ENCODE results near the gene NADK.

The NADK gene

DNA sequence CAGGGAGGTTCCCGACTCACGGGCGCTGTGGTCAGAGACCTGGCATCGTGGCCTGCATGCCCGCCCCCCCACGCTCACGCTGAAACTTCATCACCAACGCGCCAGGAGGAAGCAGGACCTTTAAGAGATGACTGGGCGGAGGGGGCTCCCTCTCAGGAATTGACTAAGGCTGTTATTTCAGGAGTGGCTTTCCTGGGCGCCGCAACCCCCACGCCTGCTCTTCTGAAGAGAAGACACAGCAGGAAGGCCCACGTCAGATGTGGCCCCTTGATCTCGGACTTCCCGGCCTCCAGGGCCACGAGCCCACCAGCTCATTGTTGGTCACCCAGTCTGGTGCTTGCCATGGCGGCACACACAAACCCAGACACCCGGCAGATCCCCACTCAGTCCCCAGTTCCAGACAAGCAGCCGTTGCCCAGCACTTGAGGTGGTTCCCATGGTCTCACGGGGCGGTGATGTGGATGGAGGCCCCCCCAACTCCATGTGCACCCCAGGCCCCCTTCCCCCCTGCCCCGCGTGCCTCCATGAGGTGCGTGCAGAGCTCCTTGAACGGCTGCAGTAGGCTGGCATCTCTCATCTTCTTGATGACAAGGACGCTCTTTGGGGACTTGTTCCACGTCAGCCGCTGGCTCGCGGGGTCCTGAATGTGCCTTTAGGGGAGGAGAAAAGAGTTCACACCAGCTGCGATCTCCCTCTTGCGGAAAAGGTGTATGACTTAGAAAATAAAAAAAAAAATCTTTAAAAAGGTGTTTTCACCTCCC is 21.4 kb downstream of the NADK start:
- POLR2A ChIA-PET = interaction anchor here (0.6 kb wide), 1 partner anchor 153 kb away, joined by 4 read pairs; no protein-coding TSS in a partner anchor
- TF ChIP-seq, protein P1, sequence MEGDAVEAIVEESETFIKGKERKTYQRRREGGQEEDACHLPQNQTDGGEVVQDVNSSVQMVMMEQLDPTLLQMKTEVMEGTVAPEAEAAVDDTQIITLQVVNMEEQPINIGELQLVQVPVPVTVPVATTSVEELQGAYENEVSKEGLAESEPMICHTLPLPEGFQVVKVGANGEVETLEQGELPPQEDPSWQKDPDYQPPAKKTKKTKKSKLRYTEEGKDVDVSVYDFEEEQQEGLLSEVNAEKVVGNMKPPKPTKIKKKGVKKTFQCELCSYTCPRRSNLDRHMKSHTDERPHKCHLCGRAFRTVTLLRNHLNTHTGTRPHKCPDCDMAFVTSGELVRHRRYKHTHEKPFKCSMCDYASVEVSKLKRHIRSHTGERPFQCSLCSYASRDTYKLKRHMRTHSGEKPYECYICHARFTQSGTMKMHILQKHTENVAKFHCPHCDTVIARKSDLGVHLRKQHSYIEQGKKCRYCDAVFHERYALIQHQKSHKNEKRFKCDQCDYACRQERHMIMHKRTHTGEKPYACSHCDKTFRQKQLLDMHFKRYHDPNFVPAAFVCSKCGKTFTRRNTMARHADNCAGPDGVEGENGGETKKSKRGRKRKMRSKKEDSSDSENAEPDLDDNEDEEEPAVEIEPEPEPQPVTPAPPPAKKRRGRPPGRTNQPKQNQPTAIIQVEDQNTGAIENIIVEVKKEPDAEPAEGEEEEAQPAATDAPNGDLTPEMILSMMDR (IDR thresholded peaks at IDR 0.05; ENCODE audit: control extremely low read depth, extremely low read depth, low read depth, missing control alignments) = no peak
- no peak for DNase-seq (ENCODE audit: extremely low spot score)
- CTCF ChIA-PET = interaction anchor here (2.5 kb wide), 1 partner anchor 20 kb away, joined by 7 read pairs; no protein-coding TSS in a partner anchor

DNA sequence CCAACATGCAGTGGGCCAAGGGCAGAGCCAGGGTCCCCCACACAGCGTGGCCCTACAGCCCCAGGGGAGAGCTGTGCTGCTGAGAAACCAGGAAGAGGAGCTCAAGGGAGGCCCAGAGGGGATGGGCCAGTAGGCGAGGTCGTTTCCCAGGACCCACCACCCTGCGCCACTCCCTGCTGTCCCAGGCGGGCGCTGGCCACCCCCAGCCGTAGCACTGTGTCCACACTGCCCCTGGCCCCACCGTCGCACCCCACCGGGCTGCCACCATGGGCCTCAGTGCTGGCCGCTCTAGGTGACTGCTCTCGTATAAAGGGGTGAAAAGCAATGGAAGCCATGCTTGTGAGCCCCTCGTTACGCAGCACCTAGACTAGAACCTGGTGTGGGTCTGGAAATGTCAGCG is 22.4 kb downstream of the NADK start:
- ChIA-PET POLR2A (no interaction called here), CTCF (interaction anchor here (2.5 kb wide), 1 partner anchor 21 kb away, joined by 7 read pairs; no protein-coding TSS in a partner anchor)

DNA sequence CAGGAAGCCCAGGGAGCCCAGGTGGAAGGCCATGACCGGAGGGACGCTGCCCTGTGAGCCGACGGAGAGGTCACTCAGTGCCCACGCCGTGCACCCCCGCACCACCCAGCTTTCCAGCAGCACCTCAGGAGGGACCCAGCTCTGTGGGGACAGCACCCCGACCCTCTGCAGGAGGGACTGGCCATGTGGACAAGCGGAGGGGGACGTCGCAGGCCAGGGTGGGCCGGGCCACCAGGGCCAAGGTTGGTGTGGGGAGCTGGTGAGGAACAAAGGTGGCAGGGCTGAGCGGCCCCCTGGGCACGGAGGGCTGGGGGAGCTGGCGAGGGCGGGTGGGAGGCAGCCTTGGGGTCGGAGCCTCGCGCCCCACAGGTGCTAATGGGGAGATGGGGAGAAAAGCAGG is 22.8 kb downstream of the NADK start:
- ChIA-PET POLR2A (interaction anchor here (0.6 kb wide), 1 partner anchor 131 kb away, joined by 3 read pairs; no protein-coding TSS in a partner anchor), CTCF (interaction anchor here (0.8 to 2.5 kb wide), 2 partner anchors 22 to 75 kb away, joined by 3 to 7 read pairs; no protein-coding TSS in a partner anchor)
- TF ChIP-seq, protein P1 (IDR thresholded peaks at IDR 0.05; ENCODE audit: control extremely low read depth, extremely low read depth, low read depth, missing control alignments) = no peak
- DNase-seq (ENCODE audit: extremely low spot score) = no peak

More for the DNA sequence above, 22.4 kb downstream of the NADK start:
- DNase-seq (ENCODE audit: extremely low spot score) = no peak
- TF ChIP-seq, protein P1 (IDR thresholded peaks at IDR 0.05; ENCODE audit: control extremely low read depth, extremely low read depth, low read depth, missing control alignments) = no peak

DNA sequence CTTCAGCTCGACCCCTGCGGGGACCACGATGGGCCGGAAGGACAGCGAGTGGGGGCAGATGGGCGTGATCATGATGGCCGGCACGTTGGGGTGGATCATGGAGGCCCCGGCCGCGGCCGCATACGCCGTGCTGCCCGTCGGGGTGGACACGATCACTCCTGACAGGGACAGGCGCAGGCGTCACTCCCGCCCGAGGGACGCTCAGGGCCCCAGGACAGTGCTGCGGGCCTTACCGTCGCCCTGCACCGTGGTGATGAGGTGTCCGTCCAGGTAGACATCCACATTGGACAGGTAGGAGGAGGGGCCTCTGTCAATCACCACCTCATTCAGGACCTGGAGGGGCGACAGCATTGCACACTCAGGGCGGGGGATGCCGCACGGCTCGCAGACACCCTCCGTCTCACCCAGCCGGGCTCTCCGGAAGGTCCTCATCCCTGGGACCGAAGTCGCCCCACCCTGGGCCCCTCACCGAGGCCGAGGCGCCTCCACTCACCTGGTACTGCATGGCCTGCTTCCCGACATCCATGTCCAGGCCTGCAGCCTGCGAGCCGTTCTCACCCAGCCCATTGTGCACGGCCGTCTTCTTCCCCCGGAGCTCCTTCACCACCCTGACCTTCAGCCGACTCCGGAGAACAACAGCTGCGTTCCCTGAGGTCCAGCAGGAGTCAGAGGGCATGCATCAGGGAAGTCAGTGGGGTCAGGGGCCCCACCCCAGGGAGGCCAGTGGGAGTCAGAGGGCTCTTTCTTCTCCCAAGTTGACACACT is 24.0 kb downstream of the NADK start:
- no peak for DNase-seq (ENCODE audit: extremely low spot score)
- POLR2A ChIA-PET = no interaction called here
- CTCF ChIA-PET = no interaction called here

DNA sequence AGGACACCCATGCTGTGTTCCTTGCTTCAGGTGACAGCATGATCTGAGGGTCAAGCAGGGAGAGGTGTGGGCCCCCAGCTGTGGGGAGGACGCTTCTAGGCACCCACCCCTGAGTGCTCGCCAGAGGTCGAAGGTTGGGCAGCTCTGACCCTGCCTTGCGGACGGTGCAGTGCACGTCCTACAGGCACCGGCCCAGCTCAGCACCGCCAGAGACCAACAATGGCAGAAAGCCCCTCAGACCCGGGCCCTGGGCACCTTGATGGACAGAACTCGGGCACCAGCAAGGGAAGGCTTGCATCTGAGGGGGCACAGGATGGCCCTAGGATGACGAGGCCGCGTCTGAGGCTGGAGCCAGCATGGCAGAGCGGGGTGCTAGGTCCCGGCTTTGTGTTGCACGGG is 24.7 kb downstream of the NADK start:
- CTCF ChIA-PET = no interaction called here
- POLR2A ChIA-PET = no interaction called here
- no peak for DNase-seq (ENCODE audit: extremely low spot score)
- TF ChIP-seq, protein P1 (IDR thresholded peaks at IDR 0.05; ENCODE audit: control extremely low read depth, extremely low read depth, low read depth, missing control alignments) = no peak

More for the DNA sequence above, 24.0 kb downstream of the NADK start:
- TF ChIP-seq, protein P1 (IDR thresholded peaks at IDR 0.05; ENCODE audit: control extremely low read depth, extremely low read depth, low read depth, missing control alignments) = no peak

Measured in GM10248 (cell line).